Natural killer cell (primary cell): Measurements from ENCODE around the gene GFRA4. TPM values are rescaled to one million over a fixed set of nuclear protein-coding genes. Genes with fewer than 3 reads are reported as not detected.

Source experiments
- ATAC-seq, 3 donors: fragments of 150-1000 bp in 2 of 3; fragments of 200-7000 bp in 1 of 3; cut with Tn5 transposase; 1 replicate in 1 of 3; 2 replicates in 2 of 3; pipeline ENCODE4 v1.10.0; 2021; ENCODE audit warnings: mild to moderate bottlenecking in 2 of 3, moderate library complexity in 2 of 3
- DNase-seq, 2 donors: peaks; one replicate each; pipeline versions ENCODE4 v3.0.0 to v3.0.0-alpha.2; 2013 to 2021; ENCODE audit warnings: mixed read lengths in 1 of 2
- H3K27ac ChIP-seq: one replicate; pipeline ENCODE4 v1.5.1; 2013; ENCODE audit warnings: mild to moderate bottlenecking, low read length
- H3K27me3 ChIP-seq: one replicate; pipeline ENCODE4 v1.6.1; 2013; ENCODE audit warnings: low read length; ENCODE audit not compliant: control insufficient read depth, insufficient read depth
- H3K36me3 ChIP-seq: one replicate; pipeline ENCODE4 v1.6.1; 2013; ENCODE audit warnings: low read length; ENCODE audit not compliant: control insufficient read depth, insufficient read depth
- H3K4me1 ChIP-seq: one replicate; pipeline ENCODE4 v1.6.1; 2013; ENCODE audit warnings: low read length; ENCODE audit not compliant: control insufficient read depth, insufficient read depth
- H3K4me3 ChIP-seq: one replicate; pipeline ENCODE4 v1.5.1; 2013; ENCODE audit warnings: low read length
- H3K9me3 ChIP-seq: one replicate; pipeline ENCODE4 v1.6.1; 2013; ENCODE audit warnings: low read length; ENCODE audit not compliant: control insufficient read depth, insufficient read depth
- H3K27ac Mint-ChIP-seq, 2 donors: one replicate each; pipeline ENCODE4 v1.8.0; 2022; ENCODE audit warnings: mild to moderate bottlenecking in 2 of 2, mixed read lengths in 2 of 2, moderate library complexity in 1 of 2
- H3K27me3 Mint-ChIP-seq, 2 donors: one replicate each; pipeline ENCODE4 v1.8.0; 2022; ENCODE audit warnings: low read depth in 2 of 2, mixed read lengths in 2 of 2
- H3K36me3 Mint-ChIP-seq: one replicate; pipeline ENCODE4 v1.8.0; 2022; ENCODE audit warnings: mixed read lengths
- H3K4me1 Mint-ChIP-seq, 2 donors: one replicate each; pipeline ENCODE4 v1.8.0; 2022; ENCODE audit warnings: mixed read lengths in 2 of 2
- H3K4me3 Mint-ChIP-seq: one replicate; pipeline ENCODE4 v1.8.0; 2022; ENCODE audit warnings: mild to moderate bottlenecking, moderate library complexity, mixed read lengths
- H3K9me3 Mint-ChIP-seq, 2 donors: one replicate each; pipeline ENCODE4 v1.8.0; 2022; ENCODE audit warnings: mixed read lengths in 2 of 2
- CTCF ChIP-seq: fragments of 200-600 bp; IDR thresholded peaks from one replicate; pipeline ENCODE4 v1.8.0; 2022; ENCODE audit warnings: antibody characterized with exemption
- WGBS: methylation state at CpG from one replicate; pipeline ENCODE4 v1.1.7; 2013; ENCODE audit warnings: missing lambda C conversion rate; ENCODE audit not compliant: insufficient coverage; 5-methylcytosine and 5-hydroxymethylcytosine counted together
- intact Hi-C: fragments of 100-400 bp; cut with micrococcal nuclease; formaldehyde crosslinking; loops from one replicate; pipeline ENCODE4 v1.14.2; 2022
- total RNA-seq, 4 donors: library from RNA; stranded (reverse); fragments of 120-200 nt in 1 of 4; gene quantifications; one replicate each; pipeline versions ENCODE4 v1.2.3 to v1.2.4, GENCODE V29; 2013 to 2022

Gene GFRA4
- total RNA-seq, 3 donors from 2014 or later (not counting 1 experiment from before 2014, with no cell fraction given), result not detected

- intact Hi-C loops, result no loop called here
- peaks cover 27 to 35% of the 10 kb centered on the region in 2 donors for H3K27me3 Mint-ChIP-seq
Observed at GRCh38 chr20:3686421-3686820, 23.2 kb upstream of the GFRA4 start.

GRCh38 chr20:3685341-3685740, 22.1 kb upstream of the GFRA4 start:
- H3K36me3 Mint-ChIP-seq, result no peaks in the 10 kb centered on the region
- H3K27ac Mint-ChIP-seq, result no peak overlapping the region
- peaks cover 3% of the 10 kb centered on the region for H3K4me1 ChIP-seq
- no peak overlapping the region for H3K27ac ChIP-seq
- no peak overlapping the region for H3K4me3 ChIP-seq
- 68% methylated on average over 6 of the region's 7 CpGs for WGBS
- no peak for TF ChIP-seq CTCF
- no peaks in the 10 kb centered on the region for H3K9me3 Mint-ChIP-seq
- no peak overlapping the region for H3K4me3 Mint-ChIP-seq
- H3K9me3 ChIP-seq, result no peaks in the 10 kb centered on the region
- peaks cover 36 to 39% of the 10 kb centered on the region in 2 donors for H3K27me3 Mint-ChIP-seq
- DNase-seq (no peak), ATAC-seq (no peak)
- H3K4me1 Mint-ChIP-seq, result peaks cover 0 to 5% of the 10 kb centered on the region in 2 donors
- peaks cover 12% of the 10 kb centered on the region for H3K27me3 ChIP-seq
- intact Hi-C loops, result no loop called here
- no peaks in the 10 kb centered on the region for H3K36me3 ChIP-seq

More at GRCh38 chr20:3686421-3686820, 23.2 kb upstream of the GFRA4 start:
- no peak overlapping the region for H3K4me3 Mint-ChIP-seq
- H3K4me1 ChIP-seq, result peaks cover 3% of the 10 kb centered on the region
- H3K9me3 ChIP-seq, result no peaks in the 10 kb centered on the region
- no peaks in the 10 kb centered on the region for H3K9me3 Mint-ChIP-seq
- H3K4me3 ChIP-seq, result no peak overlapping the region
- peaks cover 0 to 1% of the 10 kb centered on the region in 2 donors for H3K4me1 Mint-ChIP-seq
- H3K27me3 ChIP-seq, result peaks cover 10% of the 10 kb centered on the region
- no peak overlapping the region for H3K27ac ChIP-seq
- TF ChIP-seq CTCF, result no peak
- H3K36me3 Mint-ChIP-seq, result no peaks in the 10 kb centered on the region
- no peaks in the 10 kb centered on the region for H3K36me3 ChIP-seq
- no peak overlapping the region for H3K27ac Mint-ChIP-seq
- ATAC-seq, result no peak
- DNase-seq, result no peak
- WGBS, result 88% methylated on average over 7 of the region's 7 CpGs

GRCh38 chr20:3681931-3682781, 19.0 kb upstream of the GFRA4 start, which contains the start of gene ADAM33:
Gene ADAM33, minus strand, starts transcription at chr20:3682010. Its CDS starts 6 bp downstream, at chr20:3682004.
- Mint-ChIP-seq H3K4me1 (peaks cover 0 to 5% of the 10 kb centered on the region in 2 donors), H3K9me3 (no peaks in the 10 kb centered on the region), H3K4me3 (no peak within 1 kb of the TSS), H3K27me3 (peaks cover 49 to 65% of the 10 kb centered on the region in 2 donors), H3K36me3 (no peaks in the 10 kb centered on the region), H3K27ac (no peak within 1 kb of the TSS)
- Histone ChIP-seq H3K4me3 (no peak within 1 kb of the TSS), H3K9me3 (no peaks in the 10 kb centered on the region), H3K36me3 (no peaks in the 10 kb centered on the region), H3K4me1 (peaks cover 3% of the 10 kb centered on the region), H3K27me3 (peaks cover 12% of the 10 kb centered on the region), H3K27ac (no peak within 1 kb of the TSS)
- intact Hi-C loops, result no loop called here
- TF ChIP-seq CTCF, result no peak
- DNase-seq (no peak), ATAC-seq (no peak)
- 9% methylated on average over 54 of the region's 65 CpGs for WGBS
